ENCODE results near the gene CPEB2.

Gene CPEB2

DNA sequence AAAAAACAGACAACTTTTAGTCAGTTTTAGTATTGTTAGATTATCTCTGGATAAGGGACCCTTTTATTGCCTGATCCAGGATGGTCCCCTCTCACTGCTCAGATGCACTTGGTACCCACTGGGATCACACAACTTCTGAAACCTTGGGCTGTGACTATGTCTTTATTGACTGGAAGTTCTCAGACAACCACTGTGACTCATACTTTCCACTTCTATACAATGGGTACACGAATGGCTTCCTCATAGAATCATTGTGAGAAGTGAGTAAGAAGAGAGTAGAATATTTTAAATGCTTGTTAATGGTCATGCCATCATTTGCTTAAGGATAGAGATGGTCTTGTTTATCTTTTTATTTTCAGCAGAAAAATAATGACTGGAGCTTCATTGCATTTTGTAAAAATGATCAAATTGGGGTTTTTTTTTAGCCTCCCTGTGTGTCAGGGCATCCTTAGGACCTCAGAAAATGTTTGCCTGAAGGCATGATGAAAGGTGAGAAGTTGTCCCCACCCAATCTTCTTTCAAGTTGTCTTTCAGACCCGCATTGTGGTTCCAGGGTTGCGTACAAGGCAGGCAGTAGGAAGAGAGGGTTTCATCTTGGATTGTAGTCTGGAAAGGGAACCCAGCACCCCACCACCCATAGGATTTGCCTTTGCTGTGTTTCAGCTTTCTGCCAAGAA, 115.1 kb downstream of the CPEB2 start:
- no peak for DNase-seq (ENCODE audit: low read depth)

DNA sequence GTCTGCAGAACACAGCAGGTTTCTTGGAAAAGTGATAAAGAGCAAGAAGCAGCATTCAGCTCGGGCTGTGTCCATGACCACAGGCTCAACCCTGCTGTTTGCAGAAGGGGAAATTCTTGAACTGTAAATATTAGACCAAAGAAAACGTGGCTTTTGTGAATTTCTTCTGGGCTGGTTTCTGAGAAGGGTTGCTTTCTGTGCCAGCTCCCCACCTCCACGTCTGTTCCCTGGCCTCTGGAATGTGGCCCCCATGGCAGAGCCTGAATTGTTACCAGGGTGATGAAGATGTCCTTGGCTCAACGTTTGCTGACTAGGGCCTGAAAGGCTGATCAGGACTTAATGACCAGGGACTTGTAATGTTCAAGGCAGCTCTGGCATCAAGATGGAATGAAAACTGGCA, 116.0 kb downstream of the CPEB2 start:
- DNase-seq (ENCODE audit: low read depth), result peak; percentile 13
